LNCAP (cell line): ENCODE results near the gene AGRP.

Source experiments
- TF ChIP-seq, protein P1 (sequence below): fragments of 450-650 bp; IDR thresholded peaks from 2 replicates; pipeline ENCODE4 v1.5.1; 2017; ENCODE audit warnings: mild to moderate bottlenecking

The AGRP gene

DNA sequence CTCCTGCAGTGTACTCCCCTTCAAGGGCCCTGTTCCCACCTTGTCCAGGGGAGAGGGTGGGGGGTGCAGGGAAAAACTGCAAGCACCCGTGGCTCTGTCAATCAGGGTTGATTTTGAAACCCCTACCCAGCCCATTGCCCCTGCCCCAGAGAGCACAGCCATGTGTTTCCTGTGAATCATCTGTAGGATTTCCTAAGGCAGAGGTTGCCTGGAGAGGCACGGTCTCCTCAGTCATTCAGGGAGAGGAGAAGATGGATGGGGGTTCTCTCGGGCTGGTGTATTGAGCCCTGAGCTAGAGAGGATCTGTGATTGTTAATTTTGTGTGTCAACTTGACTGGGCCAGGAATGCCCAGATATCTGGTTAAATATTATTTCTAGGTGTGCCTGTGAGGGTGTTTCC, 3.5 kb upstream of the AGRP start:
- TF ChIP-seq, protein P1, sequence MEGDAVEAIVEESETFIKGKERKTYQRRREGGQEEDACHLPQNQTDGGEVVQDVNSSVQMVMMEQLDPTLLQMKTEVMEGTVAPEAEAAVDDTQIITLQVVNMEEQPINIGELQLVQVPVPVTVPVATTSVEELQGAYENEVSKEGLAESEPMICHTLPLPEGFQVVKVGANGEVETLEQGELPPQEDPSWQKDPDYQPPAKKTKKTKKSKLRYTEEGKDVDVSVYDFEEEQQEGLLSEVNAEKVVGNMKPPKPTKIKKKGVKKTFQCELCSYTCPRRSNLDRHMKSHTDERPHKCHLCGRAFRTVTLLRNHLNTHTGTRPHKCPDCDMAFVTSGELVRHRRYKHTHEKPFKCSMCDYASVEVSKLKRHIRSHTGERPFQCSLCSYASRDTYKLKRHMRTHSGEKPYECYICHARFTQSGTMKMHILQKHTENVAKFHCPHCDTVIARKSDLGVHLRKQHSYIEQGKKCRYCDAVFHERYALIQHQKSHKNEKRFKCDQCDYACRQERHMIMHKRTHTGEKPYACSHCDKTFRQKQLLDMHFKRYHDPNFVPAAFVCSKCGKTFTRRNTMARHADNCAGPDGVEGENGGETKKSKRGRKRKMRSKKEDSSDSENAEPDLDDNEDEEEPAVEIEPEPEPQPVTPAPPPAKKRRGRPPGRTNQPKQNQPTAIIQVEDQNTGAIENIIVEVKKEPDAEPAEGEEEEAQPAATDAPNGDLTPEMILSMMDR = no peak

DNA sequence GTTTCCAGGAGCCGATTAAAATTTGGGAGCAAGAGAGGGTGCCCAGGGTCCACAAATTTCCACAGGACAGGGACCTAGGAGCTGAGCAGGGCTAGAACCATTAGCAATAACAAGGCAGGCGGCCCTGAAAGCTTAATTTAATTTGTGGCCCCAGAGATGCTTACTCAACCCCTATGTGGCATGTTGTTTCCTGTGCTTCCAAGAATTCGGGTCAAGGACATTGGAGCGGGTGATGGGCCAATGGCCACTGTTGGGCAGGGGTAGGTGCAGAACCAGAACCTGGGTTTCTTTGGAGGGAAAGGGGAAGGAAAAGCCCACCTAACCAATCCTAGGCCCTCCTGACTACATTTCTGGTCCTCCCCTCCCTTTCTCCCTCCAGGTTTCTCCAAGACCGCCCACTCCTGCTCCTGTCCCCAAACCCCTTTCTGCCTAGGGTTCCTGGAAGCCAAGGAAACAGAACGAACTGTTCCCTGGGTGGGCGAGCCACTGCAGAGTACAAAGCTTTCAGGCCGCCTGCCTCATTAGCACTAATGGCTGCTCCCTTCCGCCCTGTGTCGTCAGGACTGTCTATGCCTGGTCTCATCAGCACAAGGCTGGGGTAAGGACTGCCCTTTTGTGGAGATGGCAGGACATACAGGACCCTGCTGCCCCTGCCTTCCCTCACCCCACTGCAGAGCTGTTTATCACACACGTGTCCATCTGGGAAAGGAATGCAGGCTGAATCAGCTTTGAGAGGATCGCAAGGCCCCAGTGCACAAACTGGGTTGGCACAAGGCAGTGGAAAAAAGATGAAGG, 581 bp upstream of the AGRP start:
- TF ChIP-seq, protein P1 = no peak

DNA sequence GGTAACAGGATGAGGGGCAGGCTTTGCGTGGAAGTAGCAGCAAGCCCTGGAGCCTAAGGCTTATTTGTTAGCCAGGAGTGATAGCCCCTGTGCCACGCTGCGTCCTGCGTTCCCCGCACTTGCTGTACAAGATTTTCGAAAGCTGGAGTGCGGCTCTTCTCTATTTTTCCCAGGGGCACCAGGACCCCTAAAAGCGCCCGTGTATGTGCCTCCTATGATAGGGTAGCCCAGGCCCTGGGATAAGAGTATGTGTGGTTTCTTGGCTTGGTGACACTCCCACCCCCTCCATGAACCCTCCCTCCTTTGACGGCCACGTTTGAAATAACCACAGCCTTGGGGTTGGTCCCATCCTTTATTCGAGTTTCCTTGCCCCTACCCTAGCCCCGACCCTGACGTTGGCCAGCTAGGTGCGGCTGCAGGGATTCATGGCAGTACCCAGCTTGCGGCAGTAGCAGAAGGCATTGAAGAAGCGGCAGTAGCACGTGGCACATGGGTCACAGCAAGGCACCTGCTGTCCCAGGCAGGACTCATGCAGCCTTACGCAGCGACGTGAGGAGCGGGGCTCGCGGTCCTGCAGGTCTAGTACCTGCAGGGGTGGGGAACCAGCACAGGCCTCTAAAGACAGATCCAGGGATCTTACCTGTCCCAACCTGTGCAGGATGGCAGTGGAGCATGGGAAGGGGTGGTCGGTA, 968 bp downstream of the AGRP start:
- TF ChIP-seq, protein P1 = no peak

DNA sequence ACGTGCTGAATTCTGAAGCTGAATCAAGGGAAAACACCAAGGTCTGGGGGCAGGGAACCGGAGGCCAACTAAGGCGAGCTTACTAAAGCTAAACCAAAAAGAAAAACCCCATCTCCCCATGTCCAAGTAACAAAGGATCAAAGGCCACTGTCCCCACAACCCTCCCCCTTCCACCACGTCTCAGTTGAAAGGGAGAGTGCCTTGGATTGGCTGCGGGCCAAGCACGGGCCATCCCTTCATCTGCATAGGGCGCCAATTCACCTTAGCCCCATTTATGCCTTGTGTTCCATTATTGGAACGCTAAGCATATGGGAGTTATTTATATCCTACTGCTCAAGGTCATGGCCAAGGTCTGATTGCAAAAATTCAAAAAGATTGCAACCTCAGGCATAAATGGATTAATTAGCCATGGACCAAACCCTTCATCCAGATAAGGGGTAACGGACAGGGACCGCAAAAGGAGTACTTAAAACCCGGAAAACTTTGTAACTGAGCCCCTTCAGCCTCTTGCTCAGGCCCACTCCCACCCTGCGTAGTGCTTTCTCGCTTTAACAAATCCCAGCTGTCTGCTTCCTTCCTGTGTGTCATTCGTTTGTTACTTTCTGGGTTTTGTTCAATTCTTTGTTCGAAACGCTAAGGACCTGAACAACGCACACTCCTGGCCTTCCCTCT, 1.6 kb downstream of the AGRP start:
- TF ChIP-seq, protein P1 = no peak

DNA sequence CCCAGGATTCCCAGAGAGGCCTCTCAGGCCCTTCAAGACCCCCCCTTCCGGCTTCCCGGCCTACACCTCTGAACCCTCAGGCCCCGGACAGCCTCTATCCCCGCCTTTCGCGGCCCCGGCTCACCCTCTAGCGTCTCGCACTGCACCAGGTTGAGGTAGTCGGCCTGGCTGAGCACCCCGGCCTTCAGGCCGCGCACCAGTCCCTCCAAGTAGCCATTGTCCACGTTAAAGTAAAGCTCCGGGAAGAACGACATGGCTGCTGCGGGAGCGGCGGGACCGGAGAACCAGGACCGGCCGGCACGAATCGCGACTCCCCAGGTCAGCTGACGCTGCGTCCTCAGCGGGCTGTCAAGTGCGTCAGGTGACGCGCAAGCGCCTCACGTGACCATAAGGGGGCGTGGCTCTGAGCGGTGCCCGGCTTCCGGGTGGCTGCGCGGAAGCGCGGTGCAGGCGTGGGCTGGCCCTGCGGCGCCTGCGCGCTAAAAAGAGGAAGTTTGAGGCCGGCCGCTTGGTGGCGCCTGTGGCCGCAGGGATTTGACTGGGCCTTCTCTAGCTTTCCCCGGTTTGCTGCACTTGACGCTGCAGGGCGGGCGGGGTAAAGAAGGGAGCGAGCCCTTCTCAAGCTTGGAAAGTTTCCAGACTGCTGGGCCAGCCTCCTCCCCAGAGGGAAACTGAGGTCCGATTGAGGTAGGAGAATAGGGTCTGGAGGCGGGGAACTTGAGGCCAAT, 2.4 kb downstream of the AGRP start, which contains the start of gene ATP6V0D1:
Gene ATP6V0D1, minus strand, starts transcription at position 325 of the 728 bp plus-strand sequence. Its CDS starts 71 bp downstream, at position 254.
- TF ChIP-seq, protein P1 = peak; percentile 87

DNA sequence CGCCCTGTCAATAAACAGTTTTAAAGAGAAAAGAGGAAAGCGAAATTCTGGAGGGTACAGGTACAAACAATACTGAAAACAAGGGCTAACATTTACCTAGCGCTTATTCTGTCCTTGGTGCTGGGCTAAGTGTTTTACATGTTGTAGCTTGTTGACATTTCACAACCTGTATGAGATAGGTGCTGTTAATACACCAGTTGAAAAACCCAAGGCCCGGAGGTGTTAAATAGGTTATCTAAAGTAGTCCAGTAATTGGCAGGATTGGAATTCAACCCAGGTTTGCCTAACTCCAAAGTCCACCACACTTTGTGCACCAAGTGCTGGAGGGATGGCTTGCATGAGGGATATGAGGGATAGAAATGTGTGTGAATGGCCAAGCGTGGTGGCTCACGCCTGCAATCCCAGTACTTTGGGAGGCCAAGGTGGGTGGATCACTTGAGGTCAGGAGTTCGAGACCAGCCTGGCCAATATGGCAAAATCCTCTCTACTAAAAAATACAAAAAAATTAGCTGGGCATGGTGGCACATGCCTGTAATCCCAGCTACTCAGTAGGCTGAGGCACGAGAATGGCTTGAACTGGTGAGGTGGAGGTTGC, 5.3 kb downstream of the AGRP start:
- TF ChIP-seq, protein P1 = no peak
